IMR-90 (cell line): Measurements from ENCODE around the gene COL12A1. TPM values are rescaled to one million over a fixed set of nuclear protein-coding genes. Genes with fewer than 3 reads are reported as not detected.
A peak's percentile ranks its signal among the peaks of the same experiment; 100 is the strongest.

Experiments used
- ATAC-seq: fragments of 200-7000 bp; cut with Tn5 transposase; 2 replicates; pipeline ENCODE4 v1.9.1; 2020; ENCODE audit warnings: low read depth, mild to moderate bottlenecking, moderate library complexity
- BruUV-seq: library from RNA; stranded (reverse); fragments of 400-500 nt; replicated peaks from 2 replicates; lab custom pipeline; 2021; lab: Mats Ljungman, UMichigan
- CTCF ChIA-PET: fragments of 300-600 bp; formaldehyde crosslinking; extraction: SDS; loops from one replicate; lab custom pipeline; 2021; ENCODE audit warnings: antibody characterized with exemption; lab: Yijun Ruan, JAX
- POLR2A ChIA-PET: fragments of 300-600 bp; sonication (Branson Sonifier 250); formaldehyde crosslinking; loops from one replicate; lab custom pipeline; 2022; ENCODE audit warnings: antibody characterized with exemption; ENCODE audit not compliant: unreplicated experiment; lab: Charles Lee
- DNase-seq: peaks from one replicate; pipeline ENCODE4 v3.0.0; 2013
- H2AFZ ChIP-seq: replicated peaks from 2 replicates; pipeline ENCODE3; 2013; ENCODE audit warnings: low read length, mild to moderate bottlenecking; ENCODE audit not compliant: poor library complexity
- H2AK5ac ChIP-seq: 2 replicates; pipeline ENCODE4 v1.6.1; 2013; ENCODE audit warnings: low read depth, low read length, inconsistent platforms
- H2AK9ac ChIP-seq: replicated peaks from 2 replicates; pipeline ENCODE3; 2013; ENCODE audit warnings: mild to moderate bottlenecking, low read depth, low read length, moderate library complexity; ENCODE audit not compliant: poor library complexity
- H2BK120ac ChIP-seq: 2 replicates; pipeline ENCODE4 v1.6.1; 2013; ENCODE audit warnings: low read depth, low read length, inconsistent platforms
- H2BK15ac ChIP-seq: 3 replicates; pipeline ENCODE4 v1.6.1; 2013; ENCODE audit warnings: low read depth, low read length, inconsistent platforms
- H2BK20ac ChIP-seq: 2 replicates; pipeline ENCODE4 v1.6.1; 2013; ENCODE audit warnings: low read depth, mild to moderate bottlenecking, inconsistent platforms, low read length, moderate library complexity
- H2BK5ac ChIP-seq: 2 replicates; pipeline ENCODE4 v1.6.1; 2013; ENCODE audit warnings: mild to moderate bottlenecking, low read depth, low read length, inconsistent platforms; ENCODE audit not compliant: poor library complexity, severe bottlenecking
- H3K14ac ChIP-seq: replicated peaks from 2 replicates; pipeline ENCODE4 v1.6.1; 2013; ENCODE audit warnings: low read depth, low read length, inconsistent platforms
- H3K18ac ChIP-seq: 2 replicates; pipeline ENCODE4 v1.6.1; 2013; ENCODE audit warnings: low read depth, low read length, control low read depth
- H3K23ac ChIP-seq: 2 replicates; pipeline ENCODE4 v1.6.1; 2013; ENCODE audit warnings: low read depth, low read length, inconsistent platforms
- H3K27ac ChIP-seq: 2 replicates; pipeline ENCODE4 v1.5.1; 2013; ENCODE audit warnings: mild to moderate bottlenecking, control low read depth, low read length; ENCODE audit not compliant: insufficient read depth
- H3K27me3 ChIP-seq: 2 replicates; pipeline ENCODE4 v1.6.1; 2013; ENCODE audit warnings: low read length; ENCODE audit not compliant: control insufficient read depth, insufficient read depth
- H3K36me3 ChIP-seq: 2 replicates; pipeline ENCODE4 v1.6.1; 2013; ENCODE audit warnings: low read length, mixed read lengths; ENCODE audit not compliant: control insufficient read depth, insufficient read depth
- H3K4ac ChIP-seq: 2 replicates; pipeline ENCODE4 v1.6.1; 2013; ENCODE audit warnings: low read depth, low read length, inconsistent platforms
- H3K4me1 ChIP-seq: 2 replicates; pipeline ENCODE4 v1.6.1; 2013; ENCODE audit warnings: low read length, mixed read lengths; ENCODE audit not compliant: control insufficient read depth, insufficient read depth
- H3K4me2 ChIP-seq: 2 replicates; pipeline ENCODE4 v1.6.1; 2013; ENCODE audit warnings: low read depth, mild to moderate bottlenecking, control low read depth, low read length, moderate library complexity
- H3K4me3 ChIP-seq: 2 replicates; pipeline ENCODE4 v1.5.1; 2013; ENCODE audit warnings: low read depth, mild to moderate bottlenecking, control low read depth, low read length, moderate library complexity; ENCODE audit not compliant: insufficient read depth
- H3K56ac ChIP-seq: 2 replicates; pipeline ENCODE4 v1.6.1; 2013; ENCODE audit warnings: low read length, inconsistent platforms; ENCODE audit not compliant: insufficient read depth; ENCODE audit errors: extremely low read depth
- H3K79me1 ChIP-seq, 2 experiments: 2 replicates each; pipeline ENCODE4 v1.6.1; 2013; ENCODE audit warnings: low read length in 2 of 2, inconsistent platforms in 1 of 2, low read depth in 1 of 2
- H3K9ac ChIP-seq: 2 replicates; pipeline ENCODE4 v1.6.1; 2013; ENCODE audit warnings: low read depth, low read length, control low read depth
- H3K9me1 ChIP-seq: 2 replicates; pipeline ENCODE4 v1.6.1; 2013; ENCODE audit warnings: low read length, inconsistent platforms; ENCODE audit not compliant: insufficient read depth
- H3K9me3 ChIP-seq: 2 replicates; pipeline ENCODE4 v1.6.1; 2013; ENCODE audit warnings: low read length; ENCODE audit not compliant: control insufficient read depth, insufficient read depth
- H4K20me1 ChIP-seq: 2 replicates; pipeline ENCODE4 v1.6.1; 2013; ENCODE audit warnings: low read length, inconsistent platforms; ENCODE audit not compliant: insufficient read depth
- H4K5ac ChIP-seq: 2 replicates; pipeline ENCODE4 v1.6.1; 2013; ENCODE audit warnings: mild to moderate bottlenecking, low read depth, low read length, control low read depth
- H4K8ac ChIP-seq, 2 experiments: 2 replicates each; pipeline ENCODE4 v1.6.1; 2013; ENCODE audit warnings: low read depth in 2 of 2, low read length in 2 of 2, control low read depth in 1 of 2, inconsistent platforms in 1 of 2
- H4K91ac ChIP-seq: 2 replicates; pipeline ENCODE4 v1.6.1; 2013; ENCODE audit warnings: low read depth, low read length, inconsistent platforms; ENCODE audit not compliant: insufficient read depth
- BHLHE40 ChIP-seq: fragments of 150-350 bp; IDR thresholded peaks from 2 replicates; pipeline ENCODE4 v1.6.1; 2016; ENCODE audit warnings: mild to moderate bottlenecking, low read depth, low read length
- CTCF ChIP-seq: conservative IDR thresholded peaks from 2 replicates; pipeline ENCODE4 v1.5.1; 2012; ENCODE audit warnings: mild to moderate bottlenecking, low read depth, low read length, improper control_type of control experiment
- MAFK ChIP-seq: IDR thresholded peaks from 2 replicates; pipeline ENCODE4 v1.6.1; 2012; ENCODE audit warnings: low read depth, low read length, improper control_type of control experiment
- MAZ ChIP-seq: IDR thresholded peaks from 2 replicates; pipeline ENCODE4 v1.6.1; 2012; ENCODE audit warnings: low read depth, mild to moderate bottlenecking, low read length, improper control_type of control experiment, moderate library complexity, borderline replicate concordance
- NFE2L2 ChIP-seq: fragments of 150-350 bp; IDR thresholded peaks from 2 replicates; pipeline ENCODE4 v1.6.1; 2016; ENCODE audit warnings: low read depth, mild to moderate bottlenecking, low read length
- WGBS, 2 experiments: methylation state at CpG; one replicate each; pipeline versions ENCODE4 v1.1.5 to v1.1.7; 2013; ENCODE audit warnings: missing lambda C conversion rate in 2 of 2; ENCODE audit not compliant: insufficient read length in 1 of 2; ENCODE audit errors: extremely low coverage in 2 of 2; 5-methylcytosine and 5-hydroxymethylcytosine counted together
- dilution Hi-C: fragments of 300-500 bp; cut with HindIII; formaldehyde crosslinking; loops from one replicate; pipeline ENCODE4 v1.14.3; 2018; ENCODE audit warnings: low sequenced_read_pairs; ENCODE audit not compliant: unreplicated experiment
- in situ Hi-C: fragments of 300-500 bp; cut with MboI; formaldehyde crosslinking; loops from 3 replicates; pipeline ENCODE4 v1.14.3; 2019; ENCODE audit warnings: low sequenced_read_pairs, inconsistent platforms, mixed read lengths
- intact Hi-C: fragments of 100-400 bp; cut with micrococcal nuclease; formaldehyde crosslinking; loops from 2 replicates; pipeline ENCODE4 v1.10.0; 2022
- polyA plus RNA-seq, 3 experiments: library from polyadenylated mRNA; depleted of rRNA; stranded (reverse); fragments of >200 nt; gene quantifications; 2 replicates each; pipeline ENCODE4 v1.2.3, GENCODE V29; 2012; ENCODE audit warnings: low replicate concordance in 1 of 3
- total RNA-seq: library from RNA; depleted of rRNA; stranded (reverse); fragments of >200 nt; gene quantifications from 2 replicates; pipeline ENCODE4 v1.2.3, GENCODE V29; 2012
- TF ChIP-seq, protein P1 (sequence below): fragments of 150-350 bp; IDR thresholded peaks from 2 replicates; pipeline ENCODE4 v1.6.1; 2016; ENCODE audit warnings: low read depth, mild to moderate bottlenecking, low read length, moderate library complexity, borderline replicate concordance

Gene COL12A1
- total and polyA plus RNA-seq, 2 of the 4 experiments (the other 2 are of a cell fraction), result 350 to 452 TPM

GRCh38 chr6:75096966-75097365 lies 108.9 kb downstream of the COL12A1 start (continued):
- no peak for TF ChIP-seq CTCF

- Histone ChIP-seq H4K91ac (peak overlapping the region; percentile 37; the same call in 1 of the 2 replicates), H2AK9ac (no peak overlapping the region), H3K4me3 (no peak overlapping the region), H3K79me1 (peaks cover 19 to 52% of the 10 kb centered on the region in 2 experiments), H2AK5ac (peak overlapping the region; percentile 41; the same call in 1 of the 2 replicates), H3K4me2 (peak overlapping the region; percentile 45), H2AFZ (peak overlapping the region; percentile 18), H2BK5ac (peak overlapping the region; percentile 87), H3K18ac (peak overlapping the region; percentile 63), H3K27me3 (no peaks in the 10 kb centered on the region), H4K8ac (peak overlapping the region in 1 of 2 experiments; percentile 72; a peak in 2 of 4 replicates), H3K27ac (peak overlapping the region; percentile 86), H4K20me1 (peaks cover 2% of the 10 kb centered on the region; the same call in 1 of the 2 replicates), H3K14ac (peak overlapping the region; percentile 34; the same call in 1 of the 2 replicates), H3K56ac (peak overlapping the region; percentile 67; the same call in 1 of the 2 replicates), H3K9me3 (no peaks in the 10 kb centered on the region), H2BK15ac (peak overlapping the region; percentile 13; the same call in 1 of the 3 replicates), H2BK120ac (peak overlapping the region; percentile 74), H3K4me1 (peaks cover 18% of the 10 kb centered on the region), H2BK20ac (peak overlapping the region; percentile 79; the same call in 1 of the 2 replicates), H3K9me1 (peaks cover 5% of the 10 kb centered on the region; the same call in 1 of the 2 replicates), H3K9ac (no peak overlapping the region), H4K5ac (peak overlapping the region; percentile 26; the same call in 1 of the 2 replicates), H3K36me3 (peaks cover 37% of the 10 kb centered on the region), H3K4ac (peak overlapping the region; percentile 87), H3K23ac (peak overlapping the region; percentile 78; the same call in 1 of the 2 replicates)
- ChIA-PET CTCF (interaction anchor here (0.7 to 1.0 kb wide), 2 partner anchors 109 to 117 kb away, joined by 3 to 5 read pairs; no protein-coding TSS in a partner anchor), POLR2A (interaction anchor here (0.6 kb wide), 1 partner anchor 1441 kb away, joined by 3 read pairs; the partner anchor contains the start of gene SLC17A5)
- intact Hi-C loops (loop anchor here (2.0 to 5.0 kb wide), 3 partner anchors 110 to 1357 kb away; no protein-coding TSS in a partner anchor), in situ Hi-C loops (no loop called here), dilution Hi-C loops (no loop called here)
- no TSS peak for BruUV-seq
- TF ChIP-seq, protein P1, sequence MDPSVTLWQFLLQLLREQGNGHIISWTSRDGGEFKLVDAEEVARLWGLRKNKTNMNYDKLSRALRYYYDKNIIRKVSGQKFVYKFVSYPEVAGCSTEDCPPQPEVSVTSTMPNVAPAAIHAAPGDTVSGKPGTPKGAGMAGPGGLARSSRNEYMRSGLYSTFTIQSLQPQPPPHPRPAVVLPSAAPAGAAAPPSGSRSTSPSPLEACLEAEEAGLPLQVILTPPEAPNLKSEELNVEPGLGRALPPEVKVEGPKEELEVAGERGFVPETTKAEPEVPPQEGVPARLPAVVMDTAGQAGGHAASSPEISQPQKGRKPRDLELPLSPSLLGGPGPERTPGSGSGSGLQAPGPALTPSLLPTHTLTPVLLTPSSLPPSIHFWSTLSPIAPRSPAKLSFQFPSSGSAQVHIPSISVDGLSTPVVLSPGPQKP, result no peak
- TF ChIP-seq BHLHE40, result no peak
- peak; percentile 25; the same call in 1 of the 2 replicates for TF ChIP-seq CTCF
- peak; percentile 93 for TF ChIP-seq MAFK
- TF ChIP-seq NFE2L2, result no peak
- no peak for TF ChIP-seq MAZ
- ATAC-seq (peak; percentile 84), DNase-seq (peak; percentile 94)
- WGBS, 2 experiments, result no CpG with 5 or more reads among the region's 5 CpGs
Observed at GRCh38 chr6:75094614-75095200, 111.1 kb downstream of the COL12A1 start.
